Adrenal gland (tissue), 12 donors: ENCODE data around the gene SERTM2. TPM values are rescaled to one million over a fixed set of nuclear protein-coding genes. Genes with fewer than 3 reads are reported as not detected.

Experiments used
- DNase-seq, 7 donors: peaks; one replicate each; pipeline ENCODE4 v3.0.0-alpha.2; 2019 to 2020
- H3K27ac ChIP-seq, 5 donors: fragments of 200-600 bp; sonication (generic) in 4 of 5; 1 replicate in 3 of 5; 2 replicates in 2 of 5; pipeline versions ENCODE4 v1.5.1 to v1.8.0; 2016 to 2020; ENCODE audit warnings: mild to moderate bottlenecking in 1 of 5
- H3K27me3 ChIP-seq: fragments of 200-600 bp; 2 replicates; pipeline ENCODE4 v1.8.0; 2021
- H3K36me3 ChIP-seq, 2 donors: fragments of 200-600 bp; replicated peaks in 1 of 2; 1 replicate in 1 of 2; 2 replicates in 1 of 2; pipeline versions ENCODE4 v1.5.1 to v1.8.0; 2018 to 2022
- H3K4me1 ChIP-seq, 2 donors: fragments of 200-600 bp; replicated peaks in 1 of 2; 1 replicate in 1 of 2; 2 replicates in 1 of 2; pipeline versions ENCODE4 v1.5.1 to v1.8.0; 2018 to 2021
- H3K4me3 ChIP-seq, 4 donors: fragments of 200-600 bp; sonication (generic) in 3 of 4; one replicate each; pipeline ENCODE4 v1.5.1; 2016 to 2018
- H3K9me3 ChIP-seq, 3 donors: fragments of 200-600 bp; sonication (generic) in 1 of 3; replicated peaks in 1 of 3; 1 replicate in 2 of 3; 2 replicates in 1 of 3; pipeline versions ENCODE4 v1.5.1 to v1.8.0; 2016 to 2021
- CTCF ChIP-seq, 6 experiments: fragments of 450-650 bp in 4 of 6; fragments of 200-600 bp in 2 of 6; sonication (generic) in 1 of 6; IDR thresholded peaks; 1 replicate in 5 of 6; 2 replicates in 1 of 6; pipeline versions ENCODE4 v1.5.1 to v1.8.0; 2016 to 2021; ENCODE audit warnings: antibody characterized with exemption in 6 of 6, mild to moderate bottlenecking in 2 of 6, moderate library complexity in 1 of 6
- POLR2A ChIP-seq, 2 donors: fragments of 450-650 bp; IDR thresholded peaks; one replicate each; pipeline ENCODE4 v1.6.1; 2017; ENCODE audit warnings: antibody characterized with exemption in 2 of 2, mild to moderate bottlenecking in 2 of 2, moderate library complexity in 1 of 2
- WGBS, 4 donors: extraction: QIAGEN DNeasy Blood & Tissue Kit in 2 of 4; methylation state at CpG; one replicate each; pipeline versions ENCODE4 v1.1.5 to v1.1.7; 2013 to 2017; 5-methylcytosine and 5-hydroxymethylcytosine counted together
- intact Hi-C, 2 donors: fragments of 100-400 bp; cut with DNase I; formaldehyde crosslinking; loops; one replicate each; pipeline versions ENCODE4 v1.14.1 to v1.15.0; 2022 to 2023
- polyA plus RNA-seq, 3 donors: library from polyadenylated mRNA; stranded (reverse); fragments of 200-250 nt in 2 of 3; fragments of 350-450 nt in 1 of 3; fragmentation: Illumina TruSeq in 1 of 3; extraction: RNeasy Lipid Tissue Mini Kit (QIAGEN cat#74804) in 1 of 3; gene quantifications; one replicate each; pipeline ENCODE4 v1.2.3, GENCODE V29; 2013 to 2014
- total RNA-seq, 9 donors: library from RNA; depleted of rRNA in 4 of 9; stranded (reverse); fragments of >200 nt in 4 of 9; fragments of 120-200 nt in 1 of 9; fragmentation: NEBNext Ultra II Directional in 1 of 9; extraction: Animal tissue kit (Norgen Biotek cat#: 25700) in 1 of 9; gene quantifications; one replicate each; pipeline versions ENCODE4 v1.1.0 to v1.2.4, GENCODE V29; 2013 to 2023
- donor health status: healthy with polysubstance abuse.
- donor health status: Bipolar disorder and iron deficiency.
- donor health status: DM: yes; HTN: yes; CAD: no.
- donor health status: DM: no; HTN: no; CAD: no.
- donor health status: DM: no; HTN: no; CAD: no.
- donor health status: DM: yes; HTN: yes; CAD: no.

Gene SERTM2
- total and polyA plus RNA-seq, 12 donors: 0.03 to 0.24 (median 0.11) TPM; not detected in 5

GRCh38 chrX:111518667-111519066 lies 7.2 kb downstream of the SERTM2 start:
- H3K4me3 ChIP-seq: no peak overlapping the region
- peaks cover 15% of the 10 kb centered on the region for H3K27me3 ChIP-seq
- H3K36me3 ChIP-seq: no peaks in the 10 kb centered on the region
- DNase-seq: no peak
- no peaks in the 10 kb centered on the region for H3K9me3 ChIP-seq
- H3K4me1 ChIP-seq: no peaks in the 10 kb centered on the region
- TF ChIP-seq POLR2A (IDR thresholded peaks at IDR 0.05) (no peak), CTCF (IDR thresholded peaks at IDR 0.05) (no peak)
- 67 to 79% (median 72%) methylated on average over 4 to 5 of the region's 5 CpGs for WGBS, 4 donors
- H3K27ac ChIP-seq: no peak overlapping the region
- intact Hi-C loops: no loop called here

GRCh38 chrX:111519215-111519614 lies 7.8 kb downstream of the SERTM2 start:
- WGBS, 4 donors: 4 to 29% (median 11%) methylated on average over 2 of the region's 2 CpGs
- no peak for DNase-seq
- no peaks in the 10 kb centered on the region for H3K9me3 ChIP-seq
- H3K4me1 ChIP-seq: no peaks in the 10 kb centered on the region
- H3K36me3 ChIP-seq: no peaks in the 10 kb centered on the region
- no peak overlapping the region for H3K27ac ChIP-seq
- H3K4me3 ChIP-seq: no peak overlapping the region
- intact Hi-C loops: no loop called here
- H3K27me3 ChIP-seq: peaks cover 15% of the 10 kb centered on the region
- TF ChIP-seq CTCF (IDR thresholded peaks at IDR 0.05) (no peak), POLR2A (IDR thresholded peaks at IDR 0.05) (no peak)

DNA sequence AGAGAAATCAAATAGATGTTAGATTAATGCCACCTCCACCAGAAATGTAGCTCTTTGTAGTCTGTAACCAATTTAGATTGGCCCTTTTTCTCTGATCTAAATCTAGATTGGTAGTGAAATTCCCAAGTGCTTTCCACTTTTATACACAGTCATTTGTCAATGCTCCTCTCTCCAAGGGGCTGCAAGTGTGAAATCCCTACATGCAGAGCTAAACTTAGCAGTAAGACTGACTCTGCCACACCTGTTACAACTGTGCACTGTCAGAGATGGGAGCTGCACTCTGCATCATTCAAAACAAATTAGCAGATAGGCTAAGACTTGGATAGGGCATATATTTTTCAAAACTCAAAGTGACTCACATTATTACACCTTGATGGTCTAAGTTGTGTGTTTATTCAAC lies 9.1 kb downstream of the SERTM2 start:
- intact Hi-C loops: no loop called here
- TF ChIP-seq POLR2A (IDR thresholded peaks at IDR 0.05) (no peak), CTCF (IDR thresholded peaks at IDR 0.05) (no peak)
- no peak for DNase-seq
- peaks cover 22% of the 10 kb centered on the region for H3K27me3 ChIP-seq
- H3K4me3 ChIP-seq: no peak overlapping the region
- no peaks in the 10 kb centered on the region for H3K4me1 ChIP-seq
- H3K36me3 ChIP-seq: no peaks in the 10 kb centered on the region
- H3K27ac ChIP-seq: no peak overlapping the region
- H3K9me3 ChIP-seq: no peaks in the 10 kb centered on the region

- H3K4me1 ChIP-seq: no peaks in the 10 kb centered on the region
- H3K36me3 ChIP-seq: no peaks in the 10 kb centered on the region
- H3K4me3 ChIP-seq: no peak overlapping the region
- 31 to 47% (median 41%) methylated on average over 1 of the region's 1 CpG for WGBS, 4 donors
- no peak for DNase-seq
- peaks cover 22% of the 10 kb centered on the region for H3K27me3 ChIP-seq
- no peaks in the 10 kb centered on the region for H3K9me3 ChIP-seq
- no peak overlapping the region for H3K27ac ChIP-seq
- intact Hi-C loops: no loop called here
- TF ChIP-seq CTCF (IDR thresholded peaks at IDR 0.05): no peak
- TF ChIP-seq POLR2A (IDR thresholded peaks at IDR 0.05): no peak
Observed at GRCh38 chrX:111521169-111521568, 9.7 kb downstream of the SERTM2 start.
